ENCODE measurements around the gene TXNDC12.
A peak's percentile ranks its signal among the peaks of the same experiment; 100 is the strongest.
"Not testable (repeated sequence)": the region's sequence is repeated elsewhere in the genome, so short reads cannot be mapped to it uniquely, and the experiment has no call there.

Gene TXNDC12

DNA sequence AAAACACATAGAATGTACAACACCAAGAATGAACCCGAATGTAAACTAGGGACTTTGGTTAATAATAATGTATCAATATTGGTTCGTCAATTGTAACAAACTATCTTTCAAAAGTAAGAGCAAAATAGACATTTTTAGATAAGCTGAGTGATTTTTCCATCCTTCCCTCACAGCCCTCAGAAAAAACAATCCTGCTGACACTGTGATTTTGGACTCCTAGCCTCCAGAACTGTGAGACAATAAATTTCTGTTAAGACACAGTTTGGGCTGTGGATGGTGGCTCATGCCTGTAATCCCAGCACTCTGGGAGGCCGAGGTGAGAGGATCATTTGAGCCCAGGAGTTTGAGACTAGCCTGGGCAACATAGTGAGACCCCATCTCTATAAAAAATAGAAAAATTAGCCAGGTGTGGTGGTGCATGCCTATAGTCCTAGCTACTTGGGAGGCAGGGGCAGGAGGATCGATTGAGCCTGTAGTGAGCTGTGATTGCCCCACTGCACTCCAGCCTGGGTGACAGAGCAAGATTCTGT, 9.3 kb downstream of the TXNDC12 start:
- DNase-seq (ENCODE audit: low spot score) = not testable (repeated sequence)

DNA sequence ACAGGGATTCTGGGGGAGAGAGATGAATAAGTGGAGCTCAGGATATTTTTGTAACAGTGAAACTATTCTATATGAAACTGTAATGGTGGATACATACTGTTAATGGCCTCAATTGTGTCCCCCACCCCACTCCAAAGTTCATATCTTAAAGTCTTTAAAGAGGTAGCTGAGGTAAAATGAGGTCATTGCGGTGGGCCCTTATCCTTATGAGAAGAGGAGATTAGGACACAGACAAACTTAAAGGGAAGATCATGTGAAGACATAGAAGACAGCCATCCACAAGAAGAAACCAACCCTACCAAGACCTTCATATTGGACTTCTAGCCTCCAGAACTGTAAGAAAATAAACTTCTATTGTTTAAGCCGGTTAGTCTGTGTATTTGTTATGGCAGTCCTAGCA, 9.8 kb downstream of the TXNDC12 start:
- DNase-seq (ENCODE audit: low spot score) = no peak

GRCh38 chr1:52041551-52042185, 13.3 kb downstream of the TXNDC12 start:
- no peak for DNase-seq (ENCODE audit: low spot score)

GRCh38 chr1:52037909-52038308, 17.1 kb downstream of the TXNDC12 start:
- DNase-seq (ENCODE audit: low spot score) = no peak

DNA sequence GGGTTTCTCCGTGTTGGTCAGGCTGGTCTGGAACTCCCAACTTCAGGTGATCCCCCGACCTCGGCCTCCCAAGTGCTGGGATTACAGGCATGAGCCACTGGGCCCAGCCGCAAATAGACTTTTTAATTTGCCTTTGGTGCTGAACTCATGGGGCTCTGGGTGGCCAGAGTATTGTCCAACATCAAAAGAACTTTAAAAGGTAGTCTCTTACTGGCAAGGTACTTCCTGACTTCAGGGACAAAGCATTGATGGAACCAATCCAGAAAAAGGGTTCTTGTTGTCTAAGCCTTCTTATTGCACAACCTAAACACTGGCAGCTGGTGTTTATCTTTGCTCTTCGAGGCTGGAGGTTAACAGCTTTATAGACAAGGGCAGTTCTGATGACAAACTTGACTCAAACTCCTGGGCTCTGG, 17.6 kb downstream of the TXNDC12 start:
- no peak for DNase-seq (ENCODE audit: low spot score)

- no peak for DNase-seq (ENCODE audit: low spot score)
Measured at GRCh38 chr1:52034050-52034384, 21.0 kb downstream of the TXNDC12 start.

DNA sequence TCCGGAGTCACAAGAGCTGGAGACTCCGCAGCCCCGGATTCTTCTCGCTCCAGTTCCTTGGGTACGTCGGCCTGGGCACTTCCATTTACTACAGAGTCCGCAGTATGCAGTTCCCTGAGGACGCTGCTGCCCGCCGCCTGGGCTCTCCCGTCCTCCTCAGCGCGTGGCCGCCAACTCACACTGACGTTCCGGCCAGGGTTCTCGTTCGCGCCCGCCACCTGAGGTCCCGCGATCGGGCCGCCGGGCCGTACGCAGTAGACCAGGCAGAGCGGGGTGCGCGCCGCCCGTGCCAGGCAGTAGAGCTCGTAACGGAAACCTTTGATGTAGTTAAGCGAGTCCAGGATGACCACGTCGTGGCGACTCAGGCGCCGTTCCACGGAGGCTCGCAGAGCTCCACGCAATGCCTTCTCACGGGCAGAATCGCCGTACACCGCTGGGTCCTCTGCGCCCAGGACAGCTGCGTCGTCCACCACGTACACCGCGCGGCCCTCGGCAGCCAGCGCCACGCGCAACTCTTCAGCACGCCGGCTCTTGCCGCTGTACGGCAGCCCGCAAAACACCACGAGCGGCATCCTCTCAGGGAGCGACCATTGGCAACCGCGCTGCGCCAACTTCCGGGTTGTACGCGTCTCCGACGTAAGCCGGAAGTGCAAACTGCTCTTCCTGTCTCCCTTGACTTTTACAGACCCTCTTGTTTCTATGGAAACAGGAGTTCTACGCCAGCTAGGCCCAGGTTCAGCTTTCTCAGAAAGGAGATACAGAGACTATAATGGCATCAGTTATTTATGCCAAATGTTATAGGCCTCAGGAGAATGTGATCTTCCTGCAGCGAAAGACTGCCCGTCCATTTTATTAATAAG, 21.6 kb downstream of the TXNDC12 start, which contains the start of gene KTI12:
Gene KTI12 (minus strand): TSS at position 621 of the 860 bp plus-strand sequence. CDS start 49 bp downstream, at position 572.
- DNase-seq (ENCODE audit: low spot score) = peak; percentile 86

DNA sequence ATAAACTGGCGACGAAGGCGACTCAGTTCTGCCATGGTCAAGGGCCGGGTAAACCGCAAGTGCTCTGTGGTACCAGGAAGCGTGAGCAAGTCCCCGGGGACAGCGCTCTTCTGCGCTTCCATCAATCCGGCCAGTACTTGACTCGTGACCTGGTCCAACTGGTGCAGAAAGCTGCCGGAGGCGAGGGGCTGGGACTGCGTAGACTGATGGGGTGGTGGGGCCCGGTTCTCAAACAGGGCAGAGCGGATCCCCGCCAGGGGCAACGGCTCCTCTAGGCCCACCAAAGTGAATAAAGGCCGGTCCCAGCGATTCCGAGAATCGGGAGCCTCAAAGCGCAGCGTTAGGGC, 22.2 kb downstream of the TXNDC12 start:
- no peak for DNase-seq (ENCODE audit: low spot score)

GRCh38 chr1:52032124-52032784, 22.7 kb downstream of the TXNDC12 start:
- no peak for DNase-seq (ENCODE audit: low spot score)

- DNase-seq (ENCODE audit: low spot score) = not testable (repeated sequence)
Measured at GRCh38 chr1:52028839-52029238, 26.2 kb downstream of the TXNDC12 start.

DNA sequence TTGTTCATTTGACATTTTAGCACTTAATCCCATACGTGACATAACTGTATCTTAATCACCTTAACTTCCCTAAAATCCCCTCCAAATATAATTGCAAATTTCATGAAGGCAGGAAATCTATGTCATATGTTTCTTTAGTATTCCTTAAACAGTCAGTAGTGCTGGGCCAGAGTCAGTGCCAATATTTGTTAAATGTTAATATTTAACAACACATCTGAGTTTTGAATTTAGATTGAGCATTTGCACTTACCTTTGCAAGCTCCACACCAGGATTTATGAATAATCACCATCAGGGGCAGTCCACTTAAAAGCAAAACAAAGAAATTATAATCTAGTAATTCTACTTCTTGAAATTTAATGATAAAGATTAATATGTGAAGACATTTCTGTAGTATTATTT, 26.7 kb downstream of the TXNDC12 start:
- DNase-seq (ENCODE audit: low spot score) = no peak

DNA sequence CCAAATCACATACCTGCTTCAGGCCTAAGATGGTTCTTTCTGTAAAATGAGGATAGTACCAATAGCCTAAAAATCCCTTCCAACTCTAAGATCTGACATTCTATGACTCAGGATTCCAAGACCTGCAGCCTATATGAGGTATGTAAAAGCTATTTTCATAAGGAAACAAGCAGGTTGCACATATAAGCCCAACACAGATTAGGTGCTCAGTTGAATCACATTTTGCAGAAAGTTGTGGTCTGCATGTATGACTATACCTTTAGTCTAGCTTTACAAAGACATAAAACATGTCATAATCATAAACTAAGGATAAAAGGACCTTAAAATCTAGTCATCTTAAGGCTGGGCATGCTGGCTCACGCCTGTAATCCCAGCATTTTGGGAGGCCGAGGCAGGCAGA, 28.7 kb downstream of the TXNDC12 start:
- no peak for DNase-seq (ENCODE audit: low spot score)

DNA sequence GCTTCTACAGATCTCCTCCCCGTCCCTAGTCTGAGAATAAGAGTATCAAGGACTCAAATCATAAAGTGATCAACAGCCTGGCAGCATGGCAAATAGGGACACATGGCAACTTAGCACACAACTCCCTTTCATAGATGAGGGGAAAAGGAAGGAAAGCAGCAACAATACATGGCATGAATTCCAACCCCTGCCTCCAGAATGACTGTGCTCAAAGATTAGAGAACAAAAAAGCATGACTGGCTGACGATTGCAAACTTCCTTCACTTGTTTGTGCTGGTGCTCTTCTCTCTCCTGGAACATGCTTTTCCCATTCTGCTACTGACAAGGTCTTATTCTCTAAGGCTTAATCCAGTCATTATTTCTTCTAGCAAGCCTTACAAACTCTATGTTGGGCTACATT, 32.9 kb downstream of the TXNDC12 start:
- DNase-seq (ENCODE audit: low spot score) = no peak

DNA sequence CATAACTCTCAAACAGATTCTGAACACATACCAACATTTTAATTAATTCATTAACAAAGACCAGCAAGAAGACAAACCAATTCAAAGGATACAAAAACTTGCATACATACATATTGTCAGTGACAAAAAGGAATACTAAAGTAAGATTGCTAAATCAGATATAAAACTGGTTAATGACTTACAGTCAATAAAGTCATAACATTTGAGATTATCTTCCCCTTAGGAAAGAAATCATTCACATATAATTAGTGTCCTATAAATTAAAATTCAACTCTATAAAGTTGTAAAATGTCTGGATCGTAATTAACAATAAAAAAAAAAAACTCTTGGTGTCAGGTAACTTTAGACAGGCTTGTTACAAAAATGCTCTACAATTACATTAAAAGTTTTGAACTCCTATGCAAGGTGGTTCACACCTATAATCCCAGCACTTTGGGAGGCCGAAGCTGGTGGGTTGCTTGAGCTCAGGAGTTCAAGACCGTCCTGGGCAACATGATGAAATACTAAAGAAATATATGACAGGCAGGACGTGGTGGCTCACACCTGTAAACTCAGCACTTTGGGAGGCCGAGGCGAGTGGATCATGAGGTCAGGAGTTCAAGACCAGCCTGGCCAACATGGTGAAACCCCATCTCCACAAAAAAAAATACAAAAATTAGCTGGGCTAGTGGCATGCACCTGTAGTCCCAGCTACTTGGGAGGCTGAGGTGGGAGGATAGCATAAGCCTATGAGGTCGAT, 46.8 kb downstream of the TXNDC12 start:
- no peak for DNase-seq (ENCODE audit: low spot score)

GRCh38 chr1:52007215-52008002, 47.6 kb downstream of the TXNDC12 start:
- no peak for DNase-seq (ENCODE audit: low spot score)

DNA sequence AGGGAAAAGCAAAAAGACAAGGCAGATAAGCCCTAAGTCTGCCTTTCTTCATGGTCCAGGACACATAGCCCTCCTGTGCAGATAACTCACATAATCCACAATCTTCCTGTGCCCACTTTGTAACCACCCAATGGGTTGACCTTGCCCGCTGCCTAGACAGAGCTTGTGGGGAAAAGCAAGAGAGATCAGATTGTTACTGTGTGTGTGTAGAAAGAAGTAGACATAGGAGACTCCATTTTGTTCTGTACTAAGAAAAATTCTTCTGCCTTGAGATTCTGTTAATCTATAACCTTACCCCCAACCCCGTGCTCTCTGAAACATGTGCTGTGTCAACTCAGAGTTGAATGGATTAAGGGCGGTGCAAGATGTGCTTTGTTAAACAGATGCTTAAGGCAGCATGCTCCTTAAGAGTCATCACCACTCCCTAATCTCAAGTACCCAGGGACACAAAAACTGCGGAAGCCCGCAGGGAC, 48.9 kb downstream of the TXNDC12 start:
- DNase-seq (ENCODE audit: low spot score) = not testable (repeated sequence)

DNA sequence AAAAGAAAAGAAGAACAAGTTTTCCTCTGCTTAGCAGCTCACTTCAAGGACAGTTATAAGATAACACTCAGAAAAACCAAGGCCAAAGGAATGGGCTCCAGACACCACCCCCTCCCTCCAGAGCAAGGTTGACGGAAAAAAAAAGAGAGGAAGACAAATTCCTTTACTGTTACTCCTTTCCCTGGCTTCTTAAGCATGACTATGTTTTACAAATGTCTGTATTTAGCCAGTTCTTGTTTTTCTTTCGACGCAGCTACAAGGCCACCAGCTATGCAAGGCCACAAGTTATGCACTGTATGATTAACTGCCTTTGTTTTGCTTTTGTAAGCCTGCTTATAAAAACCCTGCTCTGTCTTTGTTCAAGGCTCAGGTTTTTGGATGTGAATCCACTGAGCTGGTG, 49.4 kb downstream of the TXNDC12 start:
- not testable (repeated sequence) for DNase-seq (ENCODE audit: low spot score)

- DNase-seq (ENCODE audit: low spot score) = no peak
Measured at GRCh38 chr1:52003877-52004276, 51.1 kb downstream of the TXNDC12 start.

- DNase-seq (ENCODE audit: low spot score) = peak; percentile 77
Measured at GRCh38 chr1:52002038-52002917, 52.7 kb downstream of the TXNDC12 start.

DNA sequence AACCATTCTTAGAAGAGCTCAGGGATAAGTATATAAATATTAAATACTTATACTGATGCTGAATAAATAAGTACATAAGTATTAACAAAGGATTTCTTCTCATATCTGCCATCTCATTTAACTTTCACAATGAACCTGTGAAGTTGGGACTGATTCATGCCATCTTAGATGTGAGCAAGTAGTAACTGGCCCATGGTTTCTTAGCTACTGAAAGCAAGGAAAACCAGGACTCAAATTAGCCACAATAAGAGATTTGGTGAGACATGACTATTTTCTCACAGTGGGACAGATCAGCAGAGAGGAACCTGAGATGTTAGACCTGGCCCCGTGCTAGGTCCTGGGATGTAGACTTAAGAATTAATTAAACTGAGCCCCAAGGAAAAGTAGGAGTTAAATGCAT, 56.3 kb downstream of the TXNDC12 start:
- no peak for DNase-seq (ENCODE audit: low spot score)
